HL-60 (cell line): Measurements from ENCODE around the gene AP1B1.

Source experiments
- DNase-seq, 2 experiments: peaks; one replicate each; pipeline ENCODE4 v3.0.0-alpha.2; 2010 to 2020; ENCODE audit warnings: low read depth in 1 of 2, low spot score in 1 of 2
- H3K27ac ChIP-seq: fragments of 250-450 bp; sonication (Bioruptor Pico); replicated peaks from 2 replicates; pipeline ENCODE4 v1.5.1; 2020; ENCODE audit warnings: mild to moderate bottlenecking, moderate library complexity
- H3K27me3 ChIP-seq: fragments of 250-450 bp; sonication (Bioruptor Pico); 2 replicates; pipeline ENCODE4 v1.5.1; 2021; ENCODE audit warnings: mild to moderate bottlenecking, moderate library complexity; ENCODE audit not compliant: insufficient read depth, poor library complexity, severe bottlenecking
- H3K4me3 ChIP-seq: replicated peaks from 2 replicates; pipeline ENCODE4 v1.5.1; 2011; ENCODE audit warnings: mild to moderate bottlenecking, control low read depth, low read length; ENCODE audit not compliant: insufficient read depth
- GABPA ChIP-seq: IDR thresholded peaks from 2 replicates; pipeline ENCODE4 v1.6.1; 2012; ENCODE audit warnings: low read depth
- POLR2AphosphoS5 ChIP-seq: IDR thresholded peaks from 2 replicates; pipeline ENCODE4 v1.6.1; 2012; ENCODE audit warnings: low read depth
- SPI1 ChIP-seq: IDR thresholded peaks from 2 replicates; pipeline ENCODE4 v1.6.1; 2012; ENCODE audit warnings: low read depth, mild to moderate bottlenecking, borderline replicate concordance
- long read RNA-seq: library from polyadenylated mRNA; unstranded; transcript quantifications from one replicate; pipeline ENCODE4 v2.0.0, GENCODE V29; 2020
- TF ChIP-seq, protein P1 (sequence below): IDR thresholded peaks from one replicate; pipeline ENCODE4 v1.5.1; 2011; ENCODE audit warnings: low read length, control low read depth, inconsistent platforms; ENCODE audit not compliant: insufficient read depth
- TF ChIP-seq, protein P2 (sequence below): IDR thresholded peaks from 2 replicates; pipeline ENCODE4 v1.6.1; 2012; ENCODE audit warnings: low read depth; ENCODE audit not compliant: insufficient replicate concordance

The AP1B1 gene
- long read RNA-seq, full-length matches to known transcripts: 85 of 137 reads
- long read RNA-seq, partial matches to known transcripts: 34 of 137 reads
- long read RNA-seq, other reads (novel, unspliced or antisense): 18 of 137 reads

DNA sequence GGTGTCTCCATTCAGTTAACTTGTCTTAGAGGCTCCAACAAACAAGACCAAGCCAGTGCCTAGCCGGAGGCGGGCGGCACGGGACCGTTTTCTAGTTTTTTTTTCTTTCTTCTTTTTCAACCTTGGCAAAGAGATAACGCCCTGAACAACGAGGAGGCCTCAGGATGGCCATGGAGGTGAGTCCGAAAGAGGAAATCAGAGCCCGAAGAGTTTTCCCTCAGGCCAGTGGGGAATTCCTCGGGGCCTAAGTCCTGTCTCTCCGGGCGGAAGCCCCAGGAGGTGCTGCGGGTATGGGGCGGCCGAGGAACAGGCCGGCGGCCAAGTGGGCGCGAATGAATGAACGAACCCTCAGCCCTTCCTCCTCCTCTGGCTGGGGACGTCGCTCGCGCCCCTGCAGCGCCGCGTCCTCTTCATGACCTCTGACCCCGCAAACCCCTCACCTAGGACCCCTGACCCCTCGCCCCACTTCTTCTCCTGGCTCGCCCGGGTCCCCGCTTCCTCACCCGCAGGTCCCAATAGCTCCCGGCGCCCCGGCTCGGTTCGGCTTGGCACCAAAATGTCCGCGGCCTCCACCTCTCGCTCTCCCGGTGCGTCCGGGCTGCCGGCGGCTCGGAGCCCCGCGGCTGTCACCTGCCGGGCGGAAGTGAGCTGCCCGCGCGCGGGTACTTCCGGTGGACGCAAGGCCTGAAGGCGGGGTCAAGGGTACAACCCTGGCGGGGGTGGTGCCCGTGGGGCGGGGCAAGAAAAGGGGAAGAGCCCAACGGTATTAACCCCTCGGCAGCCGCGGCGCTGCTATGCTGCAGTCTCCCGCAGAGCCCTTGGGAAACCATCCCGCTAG, at the start of gene AP1B1:
AP1B1 (minus strand) TSS at position 650 of the 838 bp plus-strand sequence. CDS start 21,327 bp downstream, outside the sequence.
- peak; percentile 85 to 97 for DNase-seq
- H3K4me3 ChIP-seq: peak within 1 kb of the TSS; percentile 94
- peak within 1 kb of the TSS; percentile 77 for H3K27ac ChIP-seq
- H3K27me3 ChIP-seq: no peaks in the 10 kb centered on the region
- TF ChIP-seq GABPA (peak; percentile 93), SPI1 (peak; percentile 98), POLR2AphosphoS5 (peak; percentile 43)
- TF ChIP-seq, protein P1, sequence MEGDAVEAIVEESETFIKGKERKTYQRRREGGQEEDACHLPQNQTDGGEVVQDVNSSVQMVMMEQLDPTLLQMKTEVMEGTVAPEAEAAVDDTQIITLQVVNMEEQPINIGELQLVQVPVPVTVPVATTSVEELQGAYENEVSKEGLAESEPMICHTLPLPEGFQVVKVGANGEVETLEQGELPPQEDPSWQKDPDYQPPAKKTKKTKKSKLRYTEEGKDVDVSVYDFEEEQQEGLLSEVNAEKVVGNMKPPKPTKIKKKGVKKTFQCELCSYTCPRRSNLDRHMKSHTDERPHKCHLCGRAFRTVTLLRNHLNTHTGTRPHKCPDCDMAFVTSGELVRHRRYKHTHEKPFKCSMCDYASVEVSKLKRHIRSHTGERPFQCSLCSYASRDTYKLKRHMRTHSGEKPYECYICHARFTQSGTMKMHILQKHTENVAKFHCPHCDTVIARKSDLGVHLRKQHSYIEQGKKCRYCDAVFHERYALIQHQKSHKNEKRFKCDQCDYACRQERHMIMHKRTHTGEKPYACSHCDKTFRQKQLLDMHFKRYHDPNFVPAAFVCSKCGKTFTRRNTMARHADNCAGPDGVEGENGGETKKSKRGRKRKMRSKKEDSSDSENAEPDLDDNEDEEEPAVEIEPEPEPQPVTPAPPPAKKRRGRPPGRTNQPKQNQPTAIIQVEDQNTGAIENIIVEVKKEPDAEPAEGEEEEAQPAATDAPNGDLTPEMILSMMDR: no peak
- TF ChIP-seq, protein P2, sequence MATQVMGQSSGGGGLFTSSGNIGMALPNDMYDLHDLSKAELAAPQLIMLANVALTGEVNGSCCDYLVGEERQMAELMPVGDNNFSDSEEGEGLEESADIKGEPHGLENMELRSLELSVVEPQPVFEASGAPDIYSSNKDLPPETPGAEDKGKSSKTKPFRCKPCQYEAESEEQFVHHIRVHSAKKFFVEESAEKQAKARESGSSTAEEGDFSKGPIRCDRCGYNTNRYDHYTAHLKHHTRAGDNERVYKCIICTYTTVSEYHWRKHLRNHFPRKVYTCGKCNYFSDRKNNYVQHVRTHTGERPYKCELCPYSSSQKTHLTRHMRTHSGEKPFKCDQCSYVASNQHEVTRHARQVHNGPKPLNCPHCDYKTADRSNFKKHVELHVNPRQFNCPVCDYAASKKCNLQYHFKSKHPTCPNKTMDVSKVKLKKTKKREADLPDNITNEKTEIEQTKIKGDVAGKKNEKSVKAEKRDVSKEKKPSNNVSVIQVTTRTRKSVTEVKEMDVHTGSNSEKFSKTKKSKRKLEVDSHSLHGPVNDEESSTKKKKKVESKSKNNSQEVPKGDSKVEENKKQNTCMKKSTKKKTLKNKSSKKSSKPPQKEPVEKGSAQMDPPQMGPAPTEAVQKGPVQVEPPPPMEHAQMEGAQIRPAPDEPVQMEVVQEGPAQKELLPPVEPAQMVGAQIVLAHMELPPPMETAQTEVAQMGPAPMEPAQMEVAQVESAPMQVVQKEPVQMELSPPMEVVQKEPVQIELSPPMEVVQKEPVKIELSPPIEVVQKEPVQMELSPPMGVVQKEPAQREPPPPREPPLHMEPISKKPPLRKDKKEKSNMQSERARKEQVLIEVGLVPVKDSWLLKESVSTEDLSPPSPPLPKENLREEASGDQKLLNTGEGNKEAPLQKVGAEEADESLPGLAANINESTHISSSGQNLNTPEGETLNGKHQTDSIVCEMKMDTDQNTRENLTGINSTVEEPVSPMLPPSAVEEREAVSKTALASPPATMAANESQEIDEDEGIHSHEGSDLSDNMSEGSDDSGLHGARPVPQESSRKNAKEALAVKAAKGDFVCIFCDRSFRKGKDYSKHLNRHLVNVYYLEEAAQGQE: peak; percentile 5

DNA sequence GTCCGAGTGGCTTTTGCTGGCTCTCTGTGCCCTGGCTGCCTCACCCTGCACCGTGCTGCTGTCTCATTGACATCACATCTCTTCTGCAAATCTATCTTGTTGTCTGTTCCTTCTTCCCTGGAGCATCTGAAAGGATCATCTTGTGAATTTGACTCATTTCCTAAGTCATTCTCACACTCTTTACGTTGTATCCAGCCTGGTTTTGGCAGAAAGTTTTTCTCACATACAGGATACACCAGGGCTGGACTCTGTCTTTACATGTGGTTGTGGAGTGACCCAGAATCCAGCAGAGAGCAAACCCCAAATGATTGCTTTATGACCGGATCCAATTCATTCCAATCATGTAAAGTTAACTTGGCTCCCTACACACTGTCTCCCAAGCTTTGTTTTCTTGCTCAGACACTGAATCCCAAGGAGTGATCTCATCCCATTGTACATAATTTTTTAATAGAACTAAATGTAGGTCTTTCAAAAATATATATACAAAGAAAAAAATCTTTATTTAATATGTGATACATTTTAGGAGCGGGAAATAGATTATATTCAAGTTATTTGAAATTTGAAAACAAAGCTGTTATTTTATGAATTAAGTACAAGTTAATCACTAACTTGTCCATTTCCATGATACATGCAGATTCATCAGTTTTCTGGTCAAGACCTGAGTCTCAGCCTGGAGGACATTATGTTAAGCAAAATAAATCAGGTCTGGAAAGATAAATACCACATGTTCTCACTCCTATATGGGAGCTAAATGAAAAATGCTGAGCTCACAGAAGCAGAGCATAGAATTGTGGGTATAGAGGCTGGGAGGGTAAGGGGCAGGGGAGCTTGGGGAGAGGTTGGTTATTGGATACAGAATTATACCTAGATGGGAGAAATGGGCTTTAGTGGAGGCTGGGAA, 47.1 kb upstream of the AP1B1 start:
- H3K4me3 ChIP-seq: no peak overlapping the region
- no peak for DNase-seq
- TF ChIP-seq, protein P1: no peak
- TF ChIP-seq SPI1: no peak
- TF ChIP-seq, protein P2: no peak
- no peak for TF ChIP-seq POLR2AphosphoS5
- no peak for TF ChIP-seq GABPA
- peaks cover 2% of the 10 kb centered on the region for H3K27me3 ChIP-seq
- no peak overlapping the region for H3K27ac ChIP-seq

DNA sequence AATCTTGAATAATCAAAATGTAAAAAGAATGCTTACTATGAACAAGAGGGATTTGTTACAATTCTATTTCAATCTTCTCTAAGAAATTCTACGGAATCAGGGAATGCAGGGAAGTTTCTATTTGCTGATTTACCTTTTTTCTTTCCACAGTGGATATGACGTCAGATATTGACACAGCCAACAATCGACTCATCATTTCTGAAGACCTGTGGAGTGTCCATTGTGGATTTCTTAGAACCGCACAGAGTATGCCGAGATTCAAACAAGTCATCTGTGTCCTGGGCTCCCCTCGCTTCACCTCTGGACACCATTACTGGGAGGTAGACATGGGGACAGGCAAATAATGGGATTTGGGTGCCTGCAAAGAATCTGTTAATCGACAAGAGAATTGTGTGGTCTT, 45.9 kb upstream of the AP1B1 start:
- DNase-seq: no peak
- H3K4me3 ChIP-seq: no peak overlapping the region
- no peak overlapping the region for H3K27ac ChIP-seq
- TF ChIP-seq, protein P1: no peak
- TF ChIP-seq POLR2AphosphoS5 (no peak), GABPA (no peak), SPI1 (no peak)
- TF ChIP-seq, protein P2: no peak
- H3K27me3 ChIP-seq: peaks cover 2% of the 10 kb centered on the region
